ENCODE results near the gene BMAL1.
A peak's percentile ranks its signal among the peaks of the same experiment; 100 is the strongest.

The BMAL1 gene

DNA sequence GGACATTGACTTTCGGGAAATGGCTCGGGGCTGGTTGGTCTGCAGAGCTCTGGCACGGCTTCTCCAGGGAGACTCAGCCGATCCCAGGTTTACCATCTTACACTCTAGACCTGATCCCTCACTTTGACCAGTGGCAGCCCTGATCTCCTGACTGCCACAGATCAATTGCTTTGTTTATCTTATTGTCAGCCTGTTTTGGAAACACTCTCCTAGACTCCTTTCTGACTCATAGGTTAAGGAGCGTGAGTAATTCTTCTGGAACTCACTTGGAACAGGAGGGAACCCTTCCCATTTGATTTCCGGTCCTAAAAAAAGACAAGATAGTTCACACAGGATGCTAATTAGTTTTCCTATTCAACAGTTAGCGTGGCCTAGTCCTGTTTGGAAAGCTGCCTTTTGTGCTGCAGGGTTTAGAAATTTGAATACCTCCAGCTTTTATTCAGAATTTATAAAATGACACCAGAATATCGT is 16.0 kb upstream of the BMAL1 start:
- DNase-seq (ENCODE audit: low spot score): peak; percentile 87

DNA sequence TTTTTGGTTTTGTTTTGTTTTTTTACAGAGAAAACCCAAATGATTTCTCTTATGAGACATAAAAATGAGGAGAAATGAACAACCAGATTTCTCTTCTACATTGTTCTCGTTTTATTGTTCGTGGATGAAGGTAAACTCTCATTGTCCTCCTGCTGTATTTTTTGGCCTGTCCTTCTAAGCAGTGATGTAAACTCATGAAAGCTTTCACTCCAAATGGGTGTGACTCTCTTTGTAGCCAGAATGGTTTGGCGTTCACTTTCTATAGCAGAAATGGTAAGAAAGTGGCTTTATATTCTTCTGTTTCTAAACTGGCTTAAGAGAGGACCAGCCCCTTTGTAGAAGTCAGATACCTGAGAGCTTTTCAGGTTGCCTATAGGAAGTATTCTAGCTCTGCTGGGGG is 15.5 kb upstream of the BMAL1 start:
- DNase-seq (ENCODE audit: low spot score): no peak

DNA sequence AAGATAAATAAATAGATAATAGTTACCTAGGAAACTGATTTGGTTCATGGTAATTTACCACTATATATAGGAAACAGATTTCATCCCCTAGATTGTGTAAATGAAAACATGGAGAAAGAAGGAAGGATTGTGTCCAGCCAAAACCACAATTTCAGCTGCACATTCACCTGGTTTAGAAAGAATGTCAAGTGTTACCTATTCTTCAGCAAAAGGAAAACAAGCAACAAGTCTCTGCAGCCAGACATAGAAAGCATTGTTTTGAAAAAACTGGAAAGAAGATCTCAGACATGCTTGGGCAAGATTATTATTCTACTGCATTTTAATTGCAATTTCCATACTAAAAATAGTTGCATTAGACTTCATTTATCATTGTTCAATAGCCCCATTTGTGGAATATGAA is 8.8 kb upstream of the BMAL1 start:
- no peak for DNase-seq (ENCODE audit: low spot score)

DNA sequence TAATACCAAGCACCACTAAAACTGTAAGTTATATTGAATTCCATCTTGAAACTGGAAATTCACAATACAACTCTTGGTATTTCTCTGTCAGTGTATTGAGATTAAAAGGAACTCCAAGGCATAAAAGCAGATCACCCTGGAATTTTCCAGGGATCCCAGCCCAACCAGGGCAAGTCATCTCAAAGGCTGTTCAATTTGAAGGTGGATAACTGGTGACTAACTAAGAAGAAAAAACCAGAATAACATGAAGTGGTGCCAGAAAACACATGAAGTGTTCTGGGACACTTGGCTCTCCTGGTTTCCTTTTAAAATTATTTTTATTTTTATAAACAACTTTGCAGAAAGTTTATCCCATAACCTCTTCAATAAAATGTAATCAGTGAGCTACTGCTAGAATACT is 7.8 kb upstream of the BMAL1 start:
- DNase-seq (ENCODE audit: low spot score): no peak

DNA sequence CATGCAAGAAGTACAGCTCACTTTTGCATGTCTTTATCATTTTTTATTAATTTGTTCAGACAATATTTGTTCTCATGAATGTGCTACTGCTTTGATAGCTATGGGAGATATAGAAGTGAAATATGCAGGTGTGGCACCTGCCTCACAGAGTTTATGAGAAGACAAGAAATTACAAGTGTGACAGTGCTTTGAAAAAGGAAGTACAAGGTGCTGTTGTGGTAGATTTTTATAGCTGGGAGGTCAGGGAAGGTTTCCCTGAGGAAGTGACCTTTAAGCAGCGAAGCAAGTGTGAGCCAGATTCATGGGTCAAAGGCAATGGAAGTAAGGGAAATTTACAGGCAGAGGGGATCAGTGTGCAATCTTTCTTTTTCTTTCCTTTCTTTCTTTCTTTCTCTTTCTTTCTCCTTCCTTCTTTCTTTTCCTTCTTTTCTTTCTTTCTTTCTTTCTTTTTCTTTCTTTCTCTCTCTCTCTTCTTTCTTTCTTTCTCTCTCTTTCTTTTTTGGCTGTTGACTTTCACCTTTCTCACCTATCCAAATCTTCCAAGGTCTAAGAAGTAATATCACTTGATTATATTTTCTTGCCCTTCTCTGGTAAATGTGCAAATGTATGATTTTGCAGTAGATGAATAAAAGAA is 6.4 kb upstream of the BMAL1 start:
- DNase-seq (ENCODE audit: low spot score): no peak

DNA sequence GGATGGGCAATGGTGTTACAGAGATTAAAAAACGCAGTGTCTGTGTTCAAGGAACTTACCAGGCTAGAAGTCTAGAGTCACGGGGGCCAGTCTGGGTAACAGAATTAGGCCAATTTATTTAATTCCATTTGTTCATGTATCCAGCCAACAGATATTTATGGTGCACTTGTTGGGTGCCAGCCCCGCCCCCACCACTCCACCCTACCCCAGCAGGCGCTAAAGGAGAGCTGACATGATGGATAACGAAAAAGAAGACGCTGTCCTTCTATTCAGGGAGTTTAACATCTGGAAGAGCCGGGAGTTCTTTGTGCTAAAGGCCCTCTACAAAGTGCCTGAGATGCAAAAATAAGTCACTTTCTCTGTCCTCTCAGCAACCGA is 1.1 kb upstream of the BMAL1 start:
- no peak for DNase-seq (ENCODE audit: low spot score)

DNA sequence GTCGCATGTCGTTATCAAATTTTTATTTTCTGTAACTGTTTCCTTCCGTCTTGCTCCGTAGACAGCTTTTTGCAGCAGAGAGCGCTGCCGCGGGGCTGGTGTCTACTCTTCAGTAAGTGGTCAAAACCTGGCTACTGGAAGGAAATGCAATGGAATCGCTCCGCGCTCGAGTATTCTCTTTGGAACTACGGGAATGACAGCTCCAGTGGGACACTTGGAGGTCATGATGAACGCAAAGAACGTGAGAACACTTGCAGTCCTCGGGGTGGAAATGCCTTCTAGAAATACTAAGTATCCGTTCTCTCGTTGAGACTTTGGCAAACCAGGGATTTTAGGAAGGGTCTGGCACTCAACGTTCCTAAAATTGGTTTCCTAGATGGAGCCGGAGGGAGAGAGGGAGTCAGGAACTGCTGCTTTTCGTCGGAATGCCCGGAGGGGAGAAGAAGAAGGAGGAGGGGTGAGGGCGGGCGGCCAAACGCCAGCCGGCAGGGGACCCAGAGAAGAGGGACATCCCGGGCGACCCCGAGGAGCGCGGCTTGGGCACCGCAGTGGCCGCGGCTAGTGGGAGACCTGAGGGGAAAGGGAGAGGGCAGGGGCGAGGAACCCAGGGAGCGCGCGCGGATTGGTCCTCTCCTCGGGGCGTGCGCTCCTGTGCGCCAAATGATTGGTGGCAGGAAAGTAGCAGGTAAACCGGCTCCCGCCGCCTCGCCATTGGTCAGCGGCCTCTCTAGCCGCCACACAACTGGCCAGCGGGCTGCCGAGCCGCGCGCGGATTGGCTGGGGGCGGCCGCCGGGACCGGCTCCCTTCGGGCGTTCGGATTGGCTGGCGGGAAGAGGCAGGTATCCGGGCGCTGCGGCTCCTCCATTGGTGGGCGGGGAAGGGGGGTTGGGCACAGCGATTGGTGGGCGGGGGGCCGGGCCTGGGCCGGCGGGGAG is 490 bp upstream of the BMAL1 start:
- peak; percentile 97 for DNase-seq (ENCODE audit: low spot score)

DNA sequence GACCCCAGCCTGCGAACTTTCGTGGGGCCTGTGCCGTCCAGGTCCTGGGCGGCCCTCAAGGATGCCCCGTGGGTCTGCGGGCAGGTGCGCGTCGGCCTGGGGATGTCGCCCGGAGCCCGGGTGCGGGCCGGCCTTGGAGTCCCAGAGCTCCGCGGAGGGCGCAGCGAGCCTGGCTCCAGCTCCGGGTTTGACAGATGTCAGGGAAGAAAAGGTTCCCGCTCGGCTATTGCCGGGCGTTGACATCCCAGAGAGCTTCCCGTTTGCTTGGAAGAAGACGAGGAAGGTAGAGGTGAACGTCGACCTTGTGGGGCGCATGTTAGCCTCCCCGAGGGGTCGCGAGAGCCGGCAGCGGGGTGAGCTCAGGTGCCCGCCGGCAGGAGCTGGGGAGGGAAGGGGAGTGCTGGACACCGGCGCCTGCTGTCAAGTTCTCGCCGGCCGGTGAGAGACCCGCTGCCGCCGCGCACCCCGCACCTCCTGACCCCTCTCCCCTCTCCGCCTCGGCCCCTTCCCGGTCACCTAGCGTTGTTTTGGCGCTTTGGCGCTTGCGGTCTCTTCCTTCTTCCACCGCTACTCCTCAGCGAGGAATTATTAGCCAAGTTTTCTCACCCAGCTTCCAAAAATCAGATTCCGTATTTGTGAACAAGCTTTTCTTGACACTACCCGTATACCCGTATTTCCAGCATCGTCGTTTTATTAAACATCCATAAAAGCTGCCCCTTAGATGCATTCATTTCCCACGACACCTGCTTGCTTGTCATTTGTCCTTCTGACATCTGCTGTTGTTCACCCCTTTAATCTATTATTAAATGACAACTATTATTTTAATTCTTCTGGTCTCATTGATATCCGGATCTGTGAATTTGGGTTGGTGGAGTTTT is 1.3 kb downstream of the BMAL1 start:
- DNase-seq (ENCODE audit: low spot score): no peak

DNA sequence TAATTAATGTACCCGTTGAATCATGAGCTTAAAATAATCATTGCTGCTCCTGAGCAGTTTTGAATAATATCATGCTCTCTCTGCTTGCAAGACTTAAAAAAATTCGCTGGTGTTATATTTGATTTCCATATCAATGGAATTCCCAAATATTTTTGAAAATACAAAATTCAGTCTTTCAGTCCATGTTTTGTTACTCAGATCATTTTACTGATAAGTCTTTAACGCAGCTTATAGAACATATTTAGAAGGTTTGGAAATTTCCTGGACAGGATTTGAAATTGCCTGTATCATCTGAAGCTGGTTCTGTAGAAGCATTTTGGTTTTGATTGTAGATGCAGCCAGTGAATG is 1.9 kb downstream of the BMAL1 start:
- no peak for DNase-seq (ENCODE audit: low spot score)

DNA sequence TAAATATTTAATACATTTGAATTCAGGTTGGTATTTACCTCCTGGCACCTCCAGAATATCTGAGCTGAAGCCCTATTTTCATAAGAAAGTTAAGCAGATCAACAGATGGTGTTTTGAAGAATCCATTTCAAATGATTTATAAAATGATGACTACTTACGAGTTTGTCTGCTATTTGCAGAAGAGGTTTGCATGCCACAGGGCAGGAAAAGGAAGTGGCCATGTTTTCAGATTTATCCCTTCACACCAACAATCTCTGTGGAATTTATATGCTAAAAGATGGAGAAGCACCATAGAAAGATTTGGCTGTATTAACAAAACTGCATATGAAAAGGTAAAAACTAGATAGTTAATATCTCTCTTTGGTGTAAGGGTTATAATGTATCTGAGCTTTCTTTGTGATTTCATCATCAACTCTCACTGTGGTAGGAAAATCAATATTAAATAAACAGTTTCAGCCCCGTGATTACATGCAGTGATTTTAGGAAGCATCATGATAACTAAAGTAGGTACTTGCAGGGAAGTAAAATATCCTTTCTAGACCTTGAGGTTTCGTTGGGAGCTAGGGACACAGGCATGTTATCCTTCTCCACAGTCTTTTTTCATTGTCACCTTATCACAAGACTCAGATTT is 2.6 kb downstream of the BMAL1 start:
- DNase-seq (ENCODE audit: low spot score): no peak

DNA sequence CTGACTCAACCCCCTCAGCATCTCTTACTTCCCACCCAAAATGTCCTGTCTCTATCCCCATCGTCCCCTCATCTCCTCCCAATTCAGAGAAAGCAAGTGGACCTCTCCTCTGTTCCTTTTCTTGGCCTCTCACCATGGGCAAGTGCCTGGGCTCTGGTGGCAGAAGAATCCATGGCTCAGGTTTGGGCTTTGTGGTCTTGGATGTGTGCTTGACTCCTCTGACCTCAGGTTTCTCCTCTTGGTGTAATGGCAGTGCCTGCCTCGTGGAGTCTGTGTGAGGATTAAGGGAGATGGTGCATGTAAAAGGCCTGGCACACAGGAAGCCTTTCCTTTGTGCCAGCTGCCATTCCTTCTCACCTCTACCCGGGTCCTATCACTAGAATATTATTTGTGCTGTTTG is 3.2 kb downstream of the BMAL1 start:
- DNase-seq (ENCODE audit: low spot score): no peak

DNA sequence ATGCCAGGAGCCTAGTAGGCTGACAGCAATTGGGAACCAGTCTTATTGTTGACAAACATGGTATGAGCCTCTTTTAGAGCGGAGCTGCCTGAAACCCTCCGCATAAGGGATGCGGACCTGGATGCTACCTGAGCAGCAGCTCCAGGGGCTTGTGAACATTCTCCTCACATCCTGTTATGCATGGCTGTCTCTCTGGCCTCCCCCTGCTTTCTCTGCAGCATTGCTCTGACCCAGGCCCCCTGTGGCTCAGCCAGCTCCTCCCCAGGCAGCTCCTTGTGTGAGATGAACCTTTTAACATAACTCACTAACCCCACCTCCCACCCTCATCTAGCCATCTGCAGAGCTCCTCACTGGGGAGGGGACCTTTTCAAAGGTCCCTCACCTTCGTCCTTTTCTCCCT is 6.0 kb downstream of the BMAL1 start:
- DNase-seq (ENCODE audit: low spot score): no peak

DNA sequence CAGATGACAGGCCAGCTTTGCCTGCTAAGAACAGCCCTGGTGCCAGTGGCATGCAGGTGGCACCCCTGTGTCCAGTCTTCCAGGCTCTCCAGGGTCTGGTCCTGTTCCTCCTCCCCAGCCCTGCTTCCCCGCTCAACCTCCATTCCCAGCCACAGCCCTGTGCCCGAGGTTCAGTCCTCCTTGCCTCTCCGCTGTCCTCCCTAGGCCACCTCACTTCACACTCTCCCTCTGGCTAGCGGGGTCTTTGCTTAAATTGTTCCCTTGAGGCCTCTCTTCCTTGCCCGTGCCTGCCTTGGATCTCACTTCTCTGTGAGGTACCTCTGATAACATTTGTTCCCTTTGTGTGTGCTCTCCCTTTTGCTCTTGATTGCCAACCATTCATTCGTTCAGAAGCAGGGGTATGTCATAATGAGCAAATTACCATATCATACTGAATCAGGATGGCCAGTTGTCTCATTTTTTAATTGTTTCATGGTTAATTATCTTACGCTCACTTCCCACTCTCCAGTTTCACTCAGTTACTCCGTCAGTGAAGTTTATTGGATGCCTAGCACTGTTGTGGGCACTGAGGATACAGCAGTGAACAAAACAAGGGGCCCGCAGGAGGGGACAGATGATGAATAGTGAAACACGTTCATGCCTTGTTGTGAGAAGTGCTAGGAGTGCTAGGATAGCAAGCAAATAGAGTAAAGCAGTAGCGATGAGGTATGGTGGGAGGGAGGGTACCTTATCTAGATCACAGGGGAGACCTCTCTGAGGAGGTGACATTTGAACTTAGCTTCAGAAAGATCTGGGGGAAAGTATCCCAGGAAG is 7.4 kb downstream of the BMAL1 start:
- no peak for DNase-seq (ENCODE audit: low spot score)

DNA sequence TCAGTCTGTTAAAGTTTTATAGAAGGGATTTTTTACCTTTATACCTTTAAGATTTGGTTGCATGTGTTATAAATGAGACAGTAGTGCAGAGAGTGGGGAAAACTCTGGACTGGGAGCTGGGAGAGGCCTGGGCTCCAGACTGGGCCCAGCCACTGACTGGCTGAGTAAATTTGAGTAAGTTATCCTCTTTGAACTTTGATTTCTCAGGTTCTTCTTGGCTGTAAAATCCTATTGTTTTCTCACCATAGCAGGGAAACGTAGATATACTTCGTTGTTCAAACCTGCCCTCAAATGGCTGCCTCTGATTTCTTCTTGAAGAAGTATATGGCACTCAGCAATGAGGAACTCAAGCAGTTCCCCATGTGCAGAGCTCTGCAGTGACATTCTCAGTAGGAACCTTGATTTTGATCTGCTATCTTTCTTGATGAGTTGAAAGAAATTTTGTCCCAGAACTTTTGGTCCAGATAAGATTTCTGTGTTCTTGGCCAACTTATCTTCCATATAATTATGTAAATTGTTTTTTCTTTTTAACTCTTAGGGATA is 8.8 kb downstream of the BMAL1 start:
- no peak for DNase-seq (ENCODE audit: low spot score)

DNA sequence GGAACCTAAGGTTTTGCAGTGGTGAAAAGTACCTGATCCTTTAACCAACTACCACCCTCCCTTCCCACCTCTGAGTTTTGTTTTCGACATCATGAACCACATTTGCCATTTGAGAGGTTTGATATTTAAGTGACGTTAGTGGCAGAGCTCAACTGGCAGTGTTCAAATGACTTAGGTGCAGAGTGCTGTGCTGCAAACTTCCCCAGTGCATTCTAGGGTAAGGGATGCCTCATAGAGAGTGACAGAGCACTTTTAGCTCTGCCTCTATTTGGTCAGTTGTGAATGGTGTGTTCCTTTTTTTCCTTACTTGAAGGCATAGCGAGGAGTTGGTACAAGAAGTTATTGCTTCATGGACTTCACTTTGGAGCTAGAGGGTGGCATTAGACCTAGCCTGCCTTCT is 9.4 kb downstream of the BMAL1 start:
- DNase-seq (ENCODE audit: low spot score): no peak

DNA sequence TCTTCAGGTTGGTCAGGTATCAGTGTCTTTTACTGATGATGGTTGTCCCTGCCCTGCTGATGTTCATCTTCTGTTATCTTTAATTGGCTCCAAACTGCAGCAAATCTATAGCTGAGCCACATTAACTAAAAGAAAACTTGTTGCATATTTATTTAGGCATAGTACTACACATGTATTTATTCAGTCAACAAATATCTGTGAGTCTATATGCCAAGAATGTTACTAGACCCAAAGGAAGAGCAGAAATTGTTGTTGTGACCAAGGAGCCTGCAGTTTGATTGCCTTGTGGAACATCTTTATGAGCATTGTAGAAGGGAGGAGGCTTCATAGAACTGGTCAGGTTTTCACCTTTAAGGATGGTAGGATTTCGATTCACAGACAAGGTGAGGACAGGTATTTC is 10.1 kb downstream of the BMAL1 start:
- no peak for DNase-seq (ENCODE audit: low spot score)

DNA sequence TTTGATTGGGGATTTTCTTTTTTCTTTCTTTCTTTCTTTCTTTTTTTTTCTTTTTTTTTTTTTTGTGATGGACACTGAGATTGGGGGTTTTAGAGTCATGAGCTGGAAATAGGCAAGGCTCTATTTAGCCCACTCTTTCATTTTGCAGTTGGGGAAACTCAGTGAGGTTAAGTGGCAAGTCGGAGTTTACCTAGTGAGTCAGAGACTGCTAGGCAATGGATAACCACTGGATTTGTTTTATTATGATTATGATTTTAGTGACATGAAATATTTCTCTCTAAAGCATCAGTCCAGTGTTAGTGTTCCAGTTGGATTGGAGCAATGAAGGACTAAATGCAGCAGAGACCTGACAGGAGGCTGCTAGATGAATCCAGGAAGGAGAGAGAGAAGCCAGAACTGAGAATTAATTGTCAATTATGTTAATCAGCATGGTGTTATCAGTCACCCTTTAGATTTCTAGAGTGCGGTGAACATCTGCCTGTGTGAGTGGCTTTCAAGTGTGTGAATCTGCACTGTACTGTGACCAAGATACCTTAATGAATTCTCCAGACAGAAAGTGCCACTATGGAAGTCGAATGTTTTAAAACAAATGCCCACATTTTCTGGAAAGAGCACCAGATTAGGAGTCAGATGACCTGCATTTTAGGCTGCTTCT is 10.9 kb downstream of the BMAL1 start:
- DNase-seq (ENCODE audit: low spot score): no peak

DNA sequence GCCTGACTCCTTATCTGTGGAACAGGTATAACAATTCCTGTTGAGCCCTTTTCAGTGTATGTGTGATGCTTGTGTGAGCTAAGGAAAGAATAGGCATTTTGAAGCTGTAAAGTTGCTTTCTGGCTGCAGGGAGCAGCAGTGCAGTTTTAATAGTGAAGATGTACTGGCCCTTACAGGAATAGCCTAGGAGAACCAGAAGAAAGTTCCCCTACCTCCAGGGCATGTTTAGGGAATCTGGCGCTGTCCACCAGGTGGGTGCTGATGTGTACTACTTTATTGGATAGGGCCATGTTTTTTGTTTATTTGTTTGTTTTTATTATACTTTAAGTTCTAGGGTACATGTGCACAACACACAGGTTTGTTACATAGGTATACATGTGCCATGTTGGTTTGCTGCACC is 11.5 kb downstream of the BMAL1 start:
- DNase-seq (ENCODE audit: low spot score): peak; percentile 21

DNA sequence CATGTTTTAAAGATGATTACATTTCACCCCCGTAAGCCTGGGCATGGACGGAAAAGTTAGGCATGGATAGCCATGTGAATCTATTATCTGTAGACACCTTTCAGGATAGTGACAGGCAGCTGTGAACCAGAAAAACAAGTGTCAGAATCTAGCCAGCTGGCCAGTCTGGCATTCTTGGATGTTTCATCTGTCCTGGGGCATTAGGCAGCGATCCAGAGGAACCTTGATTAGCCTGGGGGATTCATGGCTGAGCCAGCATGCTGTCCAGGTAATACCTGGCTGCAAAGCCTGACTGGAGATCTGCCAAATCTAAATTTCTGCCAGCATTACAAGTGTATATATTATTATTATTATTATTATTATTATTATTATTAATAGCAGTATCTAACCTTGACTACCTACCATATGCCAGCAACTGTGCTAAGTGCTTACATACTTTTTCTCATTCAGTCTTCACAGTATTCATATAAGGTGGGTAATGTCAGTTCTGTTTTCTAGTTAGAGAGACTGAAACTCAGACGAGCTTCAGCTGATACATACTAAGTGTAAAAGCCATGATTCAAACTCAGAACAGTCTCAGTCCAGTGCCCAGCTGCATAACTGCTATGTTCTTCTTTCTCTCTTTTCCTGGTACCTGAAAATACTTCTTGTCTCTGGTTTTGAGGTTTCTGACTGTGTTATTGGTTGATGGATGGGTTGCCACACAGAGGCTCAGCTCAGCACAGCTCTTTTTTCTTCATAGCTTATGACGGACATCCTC is 12.8 kb downstream of the BMAL1 start:
- no peak for DNase-seq (ENCODE audit: low spot score)

DNA sequence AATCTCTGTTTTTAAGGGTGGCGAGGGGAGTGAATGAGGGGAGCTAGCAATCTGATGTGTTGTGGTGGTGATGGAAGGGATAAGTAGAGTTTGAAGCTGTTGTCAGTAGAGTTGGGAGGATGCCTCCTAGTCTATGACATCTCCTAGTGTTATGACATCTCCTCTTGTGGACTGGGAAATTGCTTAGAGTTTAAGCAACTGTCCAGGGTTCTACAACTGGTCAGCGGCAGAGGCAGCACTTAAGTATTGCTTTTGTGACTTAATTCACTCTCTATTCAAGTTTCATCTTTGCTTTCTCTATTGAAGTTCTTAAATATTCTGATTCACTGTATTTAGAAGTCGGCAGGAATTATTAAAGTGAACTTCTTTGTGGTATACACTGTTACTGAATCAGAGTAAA is 13.8 kb downstream of the BMAL1 start:
- DNase-seq (ENCODE audit: low spot score): no peak

Data from RKO (cell line).